Lower leg skin (tissue), 4 donors: Measurements from ENCODE around the gene ADAMTS1. TPM values are rescaled to one million over a fixed set of nuclear protein-coding genes. Genes with fewer than 3 reads are reported as not detected.

Experiments
- DNase-seq, 2 donors: peaks; one replicate each; pipeline ENCODE4 v3.0.0-alpha.2; 2019; ENCODE audit warnings: low spot score in 2 of 2
- H3K4me3 ChIP-seq: fragments of 200-600 bp; sonication (generic); 2 replicates; pipeline ENCODE4 v1.5.1; 2017; ENCODE audit warnings: mild to moderate bottlenecking, low read depth; ENCODE audit not compliant: poor library complexity, severe bottlenecking
- CTCF ChIP-seq, 3 donors: fragments of 450-650 bp; IDR thresholded peaks; one replicate each; pipeline ENCODE4 v1.5.1; 2016; ENCODE audit warnings: antibody characterized with exemption in 3 of 3, mild to moderate bottlenecking in 3 of 3, moderate library complexity in 2 of 3
- POLR2A ChIP-seq, 2 donors: fragments of 450-650 bp; IDR thresholded peaks; one replicate each; pipeline ENCODE4 v1.6.1; 2016 to 2017; ENCODE audit warnings: antibody characterized with exemption in 2 of 2, mild to moderate bottlenecking in 1 of 2, moderate library complexity in 1 of 2
- WGBS, 2 donors: methylation state at CpG; one replicate each; pipeline ENCODE4 v1.1.5; 2018; 5-methylcytosine and 5-hydroxymethylcytosine counted together
- intact Hi-C: fragments of 100-400 bp; cut with DNase I; formaldehyde crosslinking; loops from one replicate; pipeline ENCODE4 v1.15.0; 2023; ENCODE audit warnings: low total_unique reads
- total RNA-seq, 4 donors: library from RNA; depleted of rRNA; stranded (reverse); fragments of >200 nt; gene quantifications; one replicate each; pipeline ENCODE4 v1.1.0, GENCODE V29; 2016

The ADAMTS1 gene
- total RNA-seq, 4 donors from 2014 or later, result 19.4 to 53.2 (median 24.0) TPM

DNA sequence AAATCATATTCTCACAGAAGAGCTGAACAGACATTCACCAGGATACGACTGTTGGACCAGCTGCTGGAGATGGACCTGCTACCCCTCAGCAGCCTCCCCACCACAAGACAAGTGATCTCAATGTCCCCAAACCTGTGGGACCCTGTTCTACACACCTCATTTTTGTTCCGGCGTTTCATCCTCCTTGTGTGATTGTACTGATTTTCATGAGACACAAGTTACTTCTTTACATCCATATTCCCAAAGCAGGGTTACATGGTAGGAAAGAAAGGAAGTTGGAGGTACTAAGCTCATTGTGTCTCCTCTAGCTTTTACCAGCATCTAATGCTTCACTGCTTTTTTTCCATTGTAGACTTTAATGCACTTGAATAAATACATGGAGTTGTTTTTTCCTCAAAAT is 8.7 kb downstream of the ADAMTS1 start:
- intact Hi-C loops, result no loop called here
- no peak for TF ChIP-seq CTCF (IDR thresholded peaks at IDR 0.05)
- TF ChIP-seq POLR2A (IDR thresholded peaks at IDR 0.05), result no peak
- WGBS, 2 donors, result 88 to 89% methylated on average over 3 of the region's 3 CpGs
- no peak overlapping the region for H3K4me3 ChIP-seq
- no peak for DNase-seq

- no peak for DNase-seq
- no peak overlapping the region for H3K4me3 ChIP-seq
- WGBS, 2 donors, result 39 to 89% methylated on average over 2 of the region's 2 CpGs
- intact Hi-C loops, result no loop called here
- TF ChIP-seq POLR2A (IDR thresholded peaks at IDR 0.05) (no peak), CTCF (IDR thresholded peaks at IDR 0.05) (no peak)
Measured at GRCh38 chr21:26835714-26836265, 9.4 kb downstream of the ADAMTS1 start.

DNA sequence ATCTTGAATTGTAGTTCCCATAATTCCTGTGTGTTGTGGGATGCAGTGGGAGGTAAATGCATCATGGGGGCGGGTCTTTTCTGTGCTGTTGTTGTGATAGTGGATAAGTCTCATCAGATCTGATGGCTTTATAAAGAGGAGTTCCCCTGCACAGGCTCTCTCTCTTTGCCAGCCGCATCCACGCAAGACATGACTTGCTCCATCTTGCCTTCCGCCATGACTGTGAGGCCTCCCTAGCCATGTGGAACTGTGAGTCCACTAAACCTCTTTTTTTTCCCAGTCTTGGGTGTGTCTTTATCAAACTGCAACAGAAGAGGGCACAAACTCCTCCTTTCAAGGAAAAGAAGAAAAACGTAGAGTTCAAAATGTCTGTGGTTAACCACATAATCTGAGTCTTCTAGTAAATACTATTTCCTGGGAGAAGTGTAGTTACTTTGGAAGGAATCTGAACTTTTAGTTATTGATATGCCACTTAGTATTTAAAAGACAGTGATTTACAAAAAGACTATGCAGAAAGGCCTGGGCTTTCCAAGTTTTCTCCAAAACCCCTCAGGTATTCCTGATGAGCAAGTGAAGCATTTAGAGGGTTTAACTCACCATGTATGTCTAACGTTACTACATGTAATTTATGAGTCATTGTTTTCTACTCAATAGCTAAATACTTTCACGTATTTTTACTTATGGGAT is 10.0 kb downstream of the ADAMTS1 start:
- H3K4me3 ChIP-seq, result no peak overlapping the region
- DNase-seq, result no peak
- WGBS, 2 donors, result 53 to 61% methylated on average over 7 of the region's 7 CpGs
- no peak for TF ChIP-seq POLR2A (IDR thresholded peaks at IDR 0.05)
- TF ChIP-seq CTCF (IDR thresholded peaks at IDR 0.05), result no peak
- intact Hi-C loops, result no loop called here

GRCh38 chr21:26834181-26834905 is 10.9 kb downstream of the ADAMTS1 start:
- DNase-seq, result no peak
- H3K4me3 ChIP-seq, result no peak overlapping the region
- 81 to 85% methylated on average over 2 of the region's 2 CpGs for WGBS, 2 donors
- intact Hi-C loops, result no loop called here
- TF ChIP-seq CTCF (IDR thresholded peaks at IDR 0.05) (no peak), POLR2A (IDR thresholded peaks at IDR 0.05) (no peak)

GRCh38 chr21:26833460-26833939 is 11.7 kb downstream of the ADAMTS1 start:
- no peak for TF ChIP-seq POLR2A (IDR thresholded peaks at IDR 0.05)
- no peak for TF ChIP-seq CTCF (IDR thresholded peaks at IDR 0.05)
- 74 to 79% methylated on average over 4 to 6 of the region's 6 CpGs for WGBS, 2 donors
- intact Hi-C loops, result no loop called here
- no peak overlapping the region for H3K4me3 ChIP-seq
- no peak for DNase-seq
